ENCODE data around the gene IDI2. TPM values are rescaled to one million over a fixed set of nuclear protein-coding genes. Genes with fewer than 3 reads are reported as not detected.
A peak's percentile ranks its signal among the peaks of the same experiment; 100 is the strongest.

Gene IDI2
- total RNA-seq, 6 experiments from 2014 or later, result not detected

DNA sequence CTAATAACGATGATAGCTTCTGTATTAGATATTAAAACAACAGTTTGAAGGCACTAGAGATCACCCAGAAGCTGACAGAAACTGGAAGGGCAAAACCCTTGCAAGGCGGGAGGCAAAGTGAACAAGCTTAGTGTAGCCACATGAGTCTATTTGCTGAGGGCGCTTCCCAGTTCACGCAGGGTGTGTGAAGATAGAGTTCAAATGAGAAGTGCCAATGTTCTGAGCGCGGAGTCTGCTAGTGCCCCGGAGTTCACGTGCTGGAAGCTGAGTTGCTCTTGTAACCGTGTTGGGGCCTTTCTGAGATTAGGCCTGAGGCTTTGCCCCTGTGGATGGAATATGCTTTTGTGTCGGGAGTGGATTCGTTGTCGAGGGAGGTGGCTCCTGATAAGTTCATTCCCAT is 54.0 kb downstream of the IDI2 start:
- Mint-ChIP-seq H3K27me3 (ENCODE audit: insufficient read depth) (peaks cover 3% of the 10 kb centered on the region), H3K4me3 (no peak overlapping the region), H3K27ac (no peak overlapping the region), H3K4me1 (ENCODE audit: low read depth) (peaks cover 17% of the 10 kb centered on the region), H3K9me3 (peaks cover 8% of the 10 kb centered on the region), H3K36me3 (ENCODE audit: low read depth) (peaks cover 5% of the 10 kb centered on the region)
- DNase-seq, result no peak
- TF ChIP-seq, protein P1, sequence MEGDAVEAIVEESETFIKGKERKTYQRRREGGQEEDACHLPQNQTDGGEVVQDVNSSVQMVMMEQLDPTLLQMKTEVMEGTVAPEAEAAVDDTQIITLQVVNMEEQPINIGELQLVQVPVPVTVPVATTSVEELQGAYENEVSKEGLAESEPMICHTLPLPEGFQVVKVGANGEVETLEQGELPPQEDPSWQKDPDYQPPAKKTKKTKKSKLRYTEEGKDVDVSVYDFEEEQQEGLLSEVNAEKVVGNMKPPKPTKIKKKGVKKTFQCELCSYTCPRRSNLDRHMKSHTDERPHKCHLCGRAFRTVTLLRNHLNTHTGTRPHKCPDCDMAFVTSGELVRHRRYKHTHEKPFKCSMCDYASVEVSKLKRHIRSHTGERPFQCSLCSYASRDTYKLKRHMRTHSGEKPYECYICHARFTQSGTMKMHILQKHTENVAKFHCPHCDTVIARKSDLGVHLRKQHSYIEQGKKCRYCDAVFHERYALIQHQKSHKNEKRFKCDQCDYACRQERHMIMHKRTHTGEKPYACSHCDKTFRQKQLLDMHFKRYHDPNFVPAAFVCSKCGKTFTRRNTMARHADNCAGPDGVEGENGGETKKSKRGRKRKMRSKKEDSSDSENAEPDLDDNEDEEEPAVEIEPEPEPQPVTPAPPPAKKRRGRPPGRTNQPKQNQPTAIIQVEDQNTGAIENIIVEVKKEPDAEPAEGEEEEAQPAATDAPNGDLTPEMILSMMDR (IDR thresholded peaks at IDR 0.05), result no peak

DNA sequence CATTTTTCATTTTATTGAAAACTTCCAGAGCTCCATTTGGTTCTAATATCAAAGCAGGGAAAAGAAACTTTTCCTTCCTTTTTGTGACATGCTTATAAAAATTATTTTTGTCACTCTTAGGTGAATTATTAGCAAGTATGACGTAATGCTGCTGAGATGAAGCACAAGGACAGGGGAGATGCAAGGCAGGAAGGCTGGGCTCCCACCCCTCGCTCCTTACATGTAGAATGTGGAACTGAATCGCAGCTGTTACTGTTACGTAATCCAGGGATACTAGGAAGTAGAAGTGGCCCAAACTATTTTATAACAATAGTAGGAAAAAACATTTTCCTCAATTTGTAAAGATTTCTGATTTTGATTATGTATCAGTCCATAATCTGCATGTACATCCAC is 54.5 kb downstream of the IDI2 start:
- Mint-ChIP-seq H3K4me3 (no peak overlapping the region; the same call in 1 of the 2 replicates), H3K27ac (no peak overlapping the region), H3K9me3 (peaks cover 5% of the 10 kb centered on the region; the same call in 1 of the 2 replicates), H3K36me3 (ENCODE audit: low read depth) (peaks cover under 1% of the 10 kb centered on the region; the same call in 1 of the 2 replicates), H3K27me3 (ENCODE audit: insufficient read depth) (peaks cover 3% of the 10 kb centered on the region), H3K4me1 (ENCODE audit: low read depth) (peaks cover 17% of the 10 kb centered on the region)
- TF ChIP-seq, protein P1 (IDR thresholded peaks at IDR 0.05), result no peak
- no peak for DNase-seq

DNA sequence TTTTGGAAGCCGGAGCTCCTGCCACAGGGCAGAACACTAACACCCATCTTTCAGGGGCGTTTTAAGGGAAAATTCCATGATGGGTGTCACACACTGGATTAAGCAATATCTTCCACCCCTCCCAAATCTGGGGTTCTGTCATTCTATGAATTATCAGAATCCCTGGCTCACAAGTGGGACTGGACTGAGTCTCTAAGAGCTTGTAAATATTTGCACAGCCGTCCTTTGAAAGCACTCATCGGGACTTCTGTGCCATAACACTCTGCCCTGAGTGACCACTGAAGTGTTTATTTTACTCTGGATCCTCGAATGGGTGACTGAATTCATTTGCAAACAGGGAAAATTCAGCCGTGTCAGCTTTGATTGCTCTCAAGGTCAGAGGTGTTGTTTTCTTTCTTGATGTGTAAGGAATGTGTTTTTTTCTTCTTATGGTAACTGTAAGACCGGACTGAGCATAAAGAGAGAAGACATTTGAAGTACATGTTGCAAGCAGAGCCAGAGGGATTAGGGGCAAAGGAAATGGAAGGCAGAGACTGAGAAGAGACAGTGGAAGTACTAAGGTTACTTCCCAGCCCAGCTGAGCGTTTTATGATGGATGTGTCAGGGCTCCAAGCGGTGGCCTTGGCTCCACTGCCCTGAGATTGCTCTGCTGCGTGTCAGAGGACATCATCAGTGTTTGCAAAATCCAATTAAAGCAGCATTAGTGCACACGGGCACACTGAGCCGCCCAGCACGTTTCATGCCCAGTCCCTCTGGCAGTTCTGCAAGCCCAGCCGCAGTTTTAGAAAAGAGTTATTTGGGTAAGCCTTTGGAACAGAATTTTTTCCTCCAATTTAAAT is 55.1 kb downstream of the IDI2 start:
- DNase-seq, result peak; percentile 26
- peaks cover 2% of the 10 kb centered on the region; the same call in 1 of the 2 replicates for H3K9me3 Mint-ChIP-seq

DNA sequence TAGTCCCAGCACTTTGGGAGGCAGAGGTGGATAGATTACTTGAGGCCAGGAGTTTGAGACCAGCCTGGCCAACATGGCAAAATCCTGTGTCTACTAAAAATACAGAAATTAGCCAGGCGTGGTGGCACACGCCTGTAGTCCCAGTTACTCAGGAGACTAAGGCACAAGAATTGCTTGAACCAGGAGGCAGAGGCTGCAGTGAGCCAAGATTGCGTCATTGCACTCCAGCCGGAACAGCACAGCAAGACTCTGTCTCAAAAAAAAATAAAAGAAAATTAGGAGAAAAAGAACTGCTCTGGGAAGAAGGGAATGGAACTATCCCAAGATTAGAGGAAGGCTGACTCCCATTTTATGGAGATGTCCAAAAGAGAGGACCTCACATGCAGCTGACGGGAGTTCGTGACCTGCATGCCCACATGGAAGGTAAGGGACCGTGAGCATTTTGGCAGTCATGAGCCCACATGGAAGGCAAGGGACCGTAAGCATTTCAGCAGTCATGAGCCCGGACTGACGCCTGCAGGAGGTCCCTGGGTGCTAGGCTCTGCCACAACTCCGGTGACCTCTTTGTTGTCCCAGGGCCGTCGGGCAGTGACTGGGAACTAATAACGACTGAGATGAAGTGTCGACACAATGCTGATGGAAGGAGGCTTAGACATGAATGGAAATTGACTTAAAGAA is 56.0 kb downstream of the IDI2 start:
- peaks cover 17% of the 10 kb centered on the region for H3K4me1 Mint-ChIP-seq (ENCODE audit: low read depth)
- no peak overlapping the region for H3K4me3 Mint-ChIP-seq
- DNase-seq, result no peak
- no peaks in the 10 kb centered on the region for H3K9me3 Mint-ChIP-seq
- H3K27me3 Mint-ChIP-seq (ENCODE audit: insufficient read depth), result peaks cover 1% of the 10 kb centered on the region
- no peak overlapping the region for H3K27ac Mint-ChIP-seq
- no peaks in the 10 kb centered on the region for H3K36me3 Mint-ChIP-seq (ENCODE audit: low read depth)
- TF ChIP-seq, protein P1 (IDR thresholded peaks at IDR 0.05), result no peak

More for the DNA sequence above, 55.1 kb downstream of the IDI2 start:
- H3K27me3 Mint-ChIP-seq (ENCODE audit: insufficient read depth), result peaks cover 3% of the 10 kb centered on the region
- TF ChIP-seq, protein P1 (IDR thresholded peaks at IDR 0.05), result no peak
- H3K4me3 Mint-ChIP-seq, result peak overlapping the region; percentile 57
- peaks cover 17% of the 10 kb centered on the region for H3K4me1 Mint-ChIP-seq (ENCODE audit: low read depth)
- no peaks in the 10 kb centered on the region for H3K36me3 Mint-ChIP-seq (ENCODE audit: low read depth)
- H3K27ac Mint-ChIP-seq, result peak overlapping the region; percentile 40

Other genes starting within 250 kb of the IDI2 start
- 10 to 100 TPM; 81.5 to 88.1 (median 83.5) TPM for gene LARP4B, start 94.2 kb downstream of the IDI2 start, total RNA-seq (2021; fragmentation: NEBNext Ultra II Directional; extraction: Animal tissue kit (Norgen Biotek cat#: 25700))
- gene GTPBP4, start 37.4 kb downstream of the IDI2 start, total RNA-seq (2021; fragmentation: NEBNext Ultra II Directional; extraction: Animal tissue kit (Norgen Biotek cat#: 25700)), result 10 to 100 TPM; 60.2 to 80.3 (median 68.3) TPM
- 10 to 100 TPM; 17.5 to 22.8 (median 20.2) TPM for gene IDI1, start 23.3 kb upstream of the IDI2 start, total RNA-seq (2021; fragmentation: NEBNext Ultra II Directional; extraction: Animal tissue kit (Norgen Biotek cat#: 25700))
- 10 to 100 TPM; 17.0 to 22.8 (median 18.8) TPM for gene WDR37, start 30.5 kb upstream of the IDI2 start, total RNA-seq (2021; fragmentation: NEBNext Ultra II Directional; extraction: Animal tissue kit (Norgen Biotek cat#: 25700))